K562 (cell line): ENCODE measurements around the gene GNG7. TPM values are rescaled to one million over a fixed set of nuclear protein-coding genes. Genes with fewer than 3 reads are reported as not detected.

Experiments
- ATAC-seq: fragments of 200-7000 bp; cut with Tn5 transposase; 3 replicates; pipeline ENCODE4 v1.9.1; 2020; ENCODE audit warnings: moderate library complexity
- BruUV-seq: library from RNA; stranded (reverse); fragments of 400-500 nt; replicated peaks from 2 replicates; lab custom pipeline; 2021; lab: Mats Ljungman, UMichigan
- CTCF ChIA-PET: fragments of 300-600 bp; formaldehyde crosslinking; extraction: SDS; loops from one replicate; lab custom pipeline; 2021; ENCODE audit warnings: low intra/inter-chr PET ratio; lab: Yijun Ruan, JAX
- POLR2A ChIA-PET: fragments of 300-600, 350-650 bp; sonication (Branson Sonifier 250); formaldehyde crosslinking; extraction: SDS; loops from one replicate; lab custom pipeline; 2021; ENCODE audit warnings: antibody characterized with exemption, inconsistent platforms; lab: Yijun Ruan, JAX
- DNase-seq, 4 experiments: peaks; one replicate each; pipeline versions ENCODE4 v3.0.0 to v3.0.0-alpha.2; 2011 to 2018; ENCODE audit warnings: low spot score in 3 of 4, mixed read lengths in 3 of 4; ENCODE audit errors: extremely low read depth in 1 of 4
- FAIRE-seq: peaks from 2 replicates; lab custom pipeline; 2011; peaks lifted over from hg19 to GRCh38; lab: Jason Lieb, UNC
- H2AFZ ChIP-seq: 2 replicates; pipeline ENCODE4 v1.6.0; 2011; ENCODE audit warnings: low read depth, low read length, control low read depth, inconsistent platforms
- H3K27ac ChIP-seq: fragments of 200-600 bp; 3 replicates; pipeline ENCODE4 v1.8.0; 2011; ENCODE audit warnings: low read depth, mild to moderate bottlenecking, control low read depth, inconsistent platforms, low read length, moderate library complexity, mixed read lengths; ENCODE audit errors: extremely low read depth
- H3K27me3 ChIP-seq, 2 experiments: fragments of 300-600 bp in 1 of 2; 2 replicates in 1 of 2; 3 replicates in 1 of 2; pipeline versions ENCODE4 v1.6.0 to v1.8.0; 2011; ENCODE audit warnings: inconsistent platforms in 2 of 2, low read length in 2 of 2, mild to moderate bottlenecking in 1 of 2, mixed read lengths in 1 of 2, moderate library complexity in 1 of 2; ENCODE audit not compliant: control insufficient read depth in 2 of 2, insufficient read depth in 2 of 2
- H3K36me3 ChIP-seq: fragments of 300-600 bp; 3 replicates; pipeline ENCODE4 v1.8.0; 2011; ENCODE audit warnings: mild to moderate bottlenecking, low read length, inconsistent platforms; ENCODE audit not compliant: control insufficient read depth, insufficient read depth
- H3K4me1 ChIP-seq, 2 experiments: fragments of 200-600 bp in 1 of 2; replicated peaks in 1 of 2; 2 replicates in 1 of 2; 3 replicates in 1 of 2; pipeline versions ENCODE4 v1.5.1 to v1.8.0; 2011; ENCODE audit warnings: inconsistent platforms in 2 of 2, low read length in 2 of 2, mild to moderate bottlenecking in 1 of 2, mixed read lengths in 1 of 2, moderate library complexity in 1 of 2; ENCODE audit not compliant: control insufficient read depth in 2 of 2, insufficient read depth in 2 of 2
- H3K4me2 ChIP-seq: 2 replicates; pipeline ENCODE4 v1.6.1; 2011; ENCODE audit warnings: low read length, control low read depth, inconsistent platforms, mixed read lengths; ENCODE audit not compliant: insufficient read depth
- H3K4me3 ChIP-seq: fragments of 200-600 bp; sonication (generic), shearing (Covaris generic); 2 replicates; pipeline ENCODE4 v1.5.1; 2016; ENCODE audit warnings: control low read depth, inconsistent platforms
- H3K79me2 ChIP-seq: fragments of 200-600 bp; 3 replicates; pipeline ENCODE4 v1.8.0; 2011; ENCODE audit warnings: low read length, inconsistent platforms; ENCODE audit not compliant: control insufficient read depth, insufficient read depth
- H3K9ac ChIP-seq, 2 experiments: 2 replicates each; pipeline versions ENCODE4 v1.6.0 to v1.6.1; 2011; ENCODE audit warnings: low read depth in 2 of 2, low read length in 2 of 2, control low read depth in 1 of 2, inconsistent platforms in 1 of 2, mild to moderate bottlenecking in 1 of 2, mixed read lengths in 1 of 2; ENCODE audit not compliant: insufficient read depth in 1 of 2
- H3K9me1 ChIP-seq: one replicate; pipeline ENCODE4 v1.6.0; 2011; ENCODE audit warnings: inconsistent platforms, mild to moderate bottlenecking, low read length, moderate library complexity; ENCODE audit not compliant: control insufficient read depth, insufficient read depth
- H3K9me3 ChIP-seq: replicated peaks from 2 replicates; pipeline ENCODE4 v1.5.1; 2011; ENCODE audit warnings: low read depth, low read length, inconsistent platforms; ENCODE audit not compliant: control insufficient read depth, insufficient read depth
- H4K20me1 ChIP-seq: replicated peaks from 2 replicates; pipeline ENCODE4 v1.6.1; 2011; ENCODE audit warnings: low read length, inconsistent platforms, mixed read lengths; ENCODE audit not compliant: control insufficient read depth, insufficient read depth
- ARID1B ChIP-seq: fragments of 450-650 bp; IDR thresholded peaks from 2 replicates; pipeline ENCODE4 v1.6.1; 2016; ENCODE audit warnings: antibody characterized with exemption, mild to moderate bottlenecking, inconsistent platforms
- ATF1 ChIP-seq, 2 experiments: fragments of 450-650 bp in 1 of 2; IDR thresholded peaks; 2 replicates each; pipeline ENCODE4 v1.6.1; 2016; ENCODE audit warnings: missing compliant biosample characterization in 1 of 2, missing genetic modification characterization in 1 of 2
- BCL6 ChIP-seq: fragments of 250-450 bp; sonication (Bioruptor Pico); IDR thresholded peaks from 2 replicates; pipeline ENCODE4 v1.4.0; 2020
- ELF2 ChIP-seq: fragments of 250-450 bp; sonication (Bioruptor Pico); IDR thresholded peaks from 2 replicates; pipeline ENCODE4 v1.5.0; 2021; ENCODE audit warnings: mild to moderate bottlenecking
- ELF4 ChIP-seq: fragments of 450-650 bp; formaldehyde crosslinking; IDR thresholded peaks from 2 replicates; pipeline ENCODE4 v1.4.0; 2022; ENCODE audit warnings: missing genetic modification characterization
- IRF9 ChIP-seq: fragments of 450-650 bp; IDR thresholded peaks from 2 replicates; pipeline ENCODE4 v1.6.1; 2016; ENCODE audit warnings: missing biosample characterization, missing genetic modification characterization
- KLF16 ChIP-seq: IDR thresholded peaks from 2 replicates; pipeline ENCODE4 v1.6.1; 2016; ENCODE audit warnings: antibody characterized with exemption
- MAFF ChIP-seq: IDR thresholded peaks from 2 replicates; pipeline ENCODE4 v1.6.1; 2012; ENCODE audit warnings: low read length, improper control_type of control experiment
- MTA2 ChIP-seq: fragments of 450-650 bp; IDR thresholded peaks from 2 replicates; pipeline ENCODE4 v1.6.1; 2016; ENCODE audit warnings: low read depth
- NRF1 ChIP-seq, 2 experiments: fragments of 450-650 bp; IDR thresholded peaks in 1 of 2; conservative IDR thresholded peaks in 1 of 2; 2 replicates each; pipeline ENCODE4 v1.6.1; 2014; ENCODE audit warnings: mild to moderate bottlenecking in 2 of 2
- PHF20 ChIP-seq: fragments of 450-650 bp; IDR thresholded peaks from 2 replicates; pipeline ENCODE4 v1.6.1; 2018; ENCODE audit not compliant: partially characterized antibody
- SIN3B ChIP-seq: fragments of 450-650 bp; IDR thresholded peaks from 2 replicates; pipeline ENCODE4 v1.6.1; 2017; ENCODE audit warnings: low read depth, mild to moderate bottlenecking, moderate library complexity
- SIX5 ChIP-seq, 2 experiments: IDR thresholded peaks; 2 replicates each; pipeline ENCODE4 v1.6.1; 2011; ENCODE audit warnings: low read length in 2 of 2, borderline replicate concordance in 1 of 2, low read depth in 1 of 2, mild to moderate bottlenecking in 1 of 2, moderate library complexity in 1 of 2; ENCODE audit not compliant: insufficient read depth in 1 of 2
- SLC30A9 ChIP-seq: fragments of 250-450 bp; sonication (Bioruptor Pico); IDR thresholded peaks from 2 replicates; pipeline ENCODE4 v1.8.0; 2022; ENCODE audit warnings: mild to moderate bottlenecking, moderate library complexity
- STAT5B ChIP-seq: fragments of 250-450 bp; sonication (Bioruptor Pico); IDR thresholded peaks from 2 replicates; pipeline ENCODE4 v1.8.0; 2021; ENCODE audit warnings: mild to moderate bottlenecking, inconsistent platforms
- ZNF324 ChIP-seq: fragments of 250-450 bp; sonication (Bioruptor Pico); IDR thresholded peaks from 2 replicates; pipeline ENCODE4 v1.4.0; 2020; ENCODE audit warnings: mild to moderate bottlenecking
- ZNF589 ChIP-seq: fragments of 200-800 bp; sonication (Bioruptor generic); IDR thresholded peaks from 2 replicates; pipeline ENCODE4 v1.6.1; 2016; ENCODE audit warnings: low read depth, missing genetic modification characterization, missing compliant biosample characterization
- ZNF695 ChIP-seq: fragments of 450-650 bp; formaldehyde crosslinking; IDR thresholded peaks from 2 replicates; pipeline ENCODE4 v1.4.0; 2020; ENCODE audit warnings: mild to moderate bottlenecking, moderate library complexity
- WGBS: fragments of 100-300 bp; shearing (Covaris generic); methylation state at CpG from one replicate; pipeline ENCODE4 v1.1.6; 2016; ENCODE audit warnings: low coverage, mixed read lengths; ENCODE audit not compliant: insufficient coverage; ENCODE audit errors: missing lambda C conversion rate; 5-methylcytosine and 5-hydroxymethylcytosine counted together
- in situ Hi-C: fragments of 300-500 bp; cut with MboI; formaldehyde crosslinking; loops from 4 replicates; pipeline ENCODE4 v1.15.0; 2018; ENCODE audit warnings: inconsistent platforms, mixed read lengths
- intact Hi-C: fragments of 100-400 bp; cut with micrococcal nuclease; formaldehyde crosslinking; loops from 2 replicates; pipeline ENCODE4 v1.14.2; 2022
- polyA plus RNA-seq, 8 experiments: library from polyadenylated mRNA; depleted of rRNA in 4 of 8; stranded (reverse) in 5 of 8; unstranded in 3 of 8; fragments of >200 nt; fragmentation: Nextera tagmentation in 2 of 8; fragmentation: Illumina TruSeq in 1 of 8; extraction: Ambion mirVana in 2 of 8; extraction: Trizol in 1 of 8; gene quantifications; 2 replicates each; pipeline versions ENCODE4 v1.2.1 to v1.2.3, GENCODE V29; 2011 to 2014; ENCODE audit warnings: inconsistent platforms in 1 of 8, missing spikeins in 1 of 8
- total RNA-seq, 7 experiments: library from RNA; depleted of rRNA in 6 of 7; stranded (reverse); fragments of >200 nt in 6 of 7; fragmentation: Illumina TruSeq in 2 of 7; extraction: Trizol in 2 of 7; gene quantifications; 2 replicates each; pipeline versions ENCODE4 v1.2.1 to v1.2.3, GENCODE V29; 2011 to 2021; ENCODE audit warnings: low replicate concordance in 1 of 7

Gene GNG7
- total and polyA plus RNA-seq, 9 of the 15 experiments (the other 6 are each of a cell fraction or from before 2014, with no cell fraction given): 0.01 to 0.20 (median 0.06) TPM; not detected in 1

- BruUV-seq: no TSS peak
- ChIA-PET POLR2A (no interaction called here), CTCF (interaction anchor here (0.6 kb wide), 1 partner anchor 78 kb away, joined by 7 read pairs; no protein-coding TSS in a partner anchor)
- FAIRE-seq: no peak
- Histone ChIP-seq H2AFZ (no peak overlapping the region), H3K4me1 (peaks cover 0 to 17% of the 10 kb centered on the region in 2 experiments; a peak in 2 of 5 replicates), H3K27ac (no peak overlapping the region), H3K9me3 (no peaks in the 10 kb centered on the region), H3K36me3 (peaks cover 32% of the 10 kb centered on the region; the same call in 2 of the 3 replicates), H3K4me2 (no peak overlapping the region), H3K27me3 (peaks cover 7 to 10% of the 10 kb centered on the region in 2 experiments; a peak in 3 of 5 replicates), H3K9ac (no peak overlapping the region; a peak in 1 of 4 replicates), H3K4me3 (no peak overlapping the region), H4K20me1 (no peaks in the 10 kb centered on the region), H3K79me2 (no peaks in the 10 kb centered on the region), H3K9me1 (no peaks in the 10 kb centered on the region)
- DNase-seq: no peak
- TF ChIP-seq BCL6 (CRISPR knock-in tag) (no peak), IRF9 (tag) (no peak), ZNF589 (no peak), ELF2 (CRISPR knock-in tag) (no peak), ATF1 (CRISPR knock-in tag; IDR thresholded peaks at IDR 0.05) (no peak), ATF1 (tag; IDR thresholded peaks at IDR 0.05) (no peak), ZNF695 (CRISPR knock-in tag) (no peak), KLF16 (no peak), PHF20 (no peak), SLC30A9 (CRISPR knock-in tag) (no peak), MTA2 (no peak), SIN3B (no peak), ARID1B (no peak), ZNF324 (CRISPR knock-in tag) (no peak), ELF4 (CRISPR knock-in tag) (no peak), NRF1 (conservative IDR thresholded peaks at IDR 0.05 in 1 of 2, IDR thresholded peaks at IDR 0.05 in 1 of 2) (no peak), SIX5 (IDR thresholded peaks at IDR 0.05; ENCODE audit: borderline replicate concordance in 1 of 2, insufficient read depth in 1 of 2, low read depth in 1 of 2, low read length in 2 of 2) (no peak), STAT5B (no peak), MAFF (no peak)
- intact Hi-C loops: no loop called here
- ATAC-seq: no peak
- 71% methylated on average over 17 of the region's 21 CpGs for WGBS
- in situ Hi-C loops: no loop called here
Observed at GRCh38 chr19:2751438-2751830, 48.9 kb upstream of the GNG7 start.
